Glomerular visceral epithelial cell (primary cell): ENCODE measurements around the gene UCK1.

Experiments used
- DNase-seq: peaks from one replicate; pipeline ENCODE4 v3.0.0-alpha.2; 2016; ENCODE audit errors: extremely low spot score

UCK1 gene

DNA sequence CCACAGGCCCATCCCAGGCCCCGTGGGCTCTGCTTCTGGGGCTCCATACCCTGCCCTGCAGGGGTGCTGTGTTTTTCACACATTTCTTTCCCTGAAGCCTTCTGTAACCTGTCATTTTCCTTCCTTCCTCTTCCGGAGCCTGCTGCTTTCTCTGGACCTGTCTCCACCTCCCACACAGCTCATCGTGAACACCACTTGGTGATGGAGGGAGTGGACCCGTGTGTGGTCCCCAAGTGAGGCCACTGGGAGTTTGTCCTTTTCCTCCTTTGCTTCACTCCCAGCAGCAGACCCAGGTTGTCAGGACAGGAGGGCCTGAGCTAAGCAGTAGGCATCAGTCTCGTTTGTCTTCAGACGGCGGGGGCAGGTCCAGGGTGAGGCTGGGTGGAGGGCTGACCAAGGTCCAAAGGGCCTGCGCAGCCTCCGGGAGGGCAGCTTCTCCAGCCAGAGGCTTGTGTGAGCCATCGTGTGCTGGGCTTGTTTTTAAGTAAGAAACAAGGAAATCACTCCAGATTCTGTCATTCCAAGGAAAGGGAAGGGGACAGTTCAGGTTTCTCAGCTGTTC, 34.1 kb downstream of the UCK1 start:
- DNase-seq: no peak

DNA sequence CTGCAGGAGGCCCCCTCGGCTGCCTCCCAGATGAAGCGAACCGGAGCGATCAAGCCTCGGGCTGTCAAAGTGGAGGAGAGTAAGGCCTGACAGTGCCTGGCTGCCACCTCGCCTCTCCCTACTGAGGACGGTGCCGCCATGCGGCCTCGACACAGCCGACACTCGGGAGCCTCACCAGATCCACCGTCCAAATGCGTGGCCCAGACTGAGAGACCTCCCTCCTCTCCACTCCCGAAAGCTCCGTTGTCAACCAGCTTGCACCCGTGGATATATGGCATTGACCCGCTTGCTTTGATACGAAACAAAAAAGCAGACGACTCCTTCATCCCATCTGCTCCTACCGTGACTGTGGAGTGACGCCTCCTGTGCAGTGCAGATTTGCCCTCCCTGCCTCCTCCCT, 35.3 kb downstream of the UCK1 start:
- DNase-seq: no peak

DNA sequence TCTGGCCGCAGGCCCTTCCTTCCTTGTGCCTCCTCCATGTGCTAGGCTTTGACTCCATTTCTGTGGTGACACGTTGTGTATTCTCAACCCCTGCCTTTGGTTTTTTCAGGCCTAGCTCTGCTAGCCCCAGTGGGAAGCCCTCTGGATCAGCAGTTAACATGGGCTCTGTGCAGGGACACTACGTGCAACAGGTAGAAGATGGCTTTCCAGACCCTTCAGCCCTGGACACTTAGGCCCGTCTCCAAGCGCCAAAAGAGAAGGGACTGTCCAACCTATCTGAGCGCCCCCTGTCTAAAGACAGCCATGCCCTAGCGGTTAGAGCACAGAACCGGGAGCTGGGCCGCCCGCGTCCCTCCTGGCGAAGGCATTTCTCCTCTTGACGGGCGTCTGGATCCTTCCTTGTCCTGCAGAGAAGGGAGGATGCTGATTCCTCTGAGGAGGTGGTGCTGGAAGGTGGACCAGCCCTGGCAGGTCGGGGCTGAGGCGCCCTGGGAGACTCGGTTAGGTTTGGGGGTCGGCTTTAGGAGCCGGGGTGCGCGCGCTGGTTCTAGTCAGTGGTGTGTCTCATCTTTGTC, 36.7 kb downstream of the UCK1 start:
- no peak for DNase-seq

DNA sequence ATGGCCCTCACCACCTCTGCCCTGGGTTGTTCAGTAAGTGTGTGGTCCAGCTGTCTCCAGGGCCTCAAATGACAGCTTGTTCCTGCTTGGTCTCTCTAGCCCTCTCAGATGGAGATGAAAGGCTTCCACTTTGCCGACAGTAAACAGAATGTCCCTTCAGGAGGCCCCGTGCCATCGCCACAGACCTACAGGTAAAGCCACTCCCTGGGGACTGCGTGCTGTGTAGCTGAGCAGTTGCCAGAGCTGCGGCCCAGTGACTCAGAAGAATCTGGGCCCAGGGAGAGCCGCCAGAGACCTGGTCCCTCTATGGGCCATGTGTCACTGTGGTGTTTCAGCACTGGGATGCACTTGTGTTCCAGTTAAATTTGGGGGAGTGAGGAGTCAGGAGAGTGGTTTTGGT, 39.0 kb downstream of the UCK1 start:
- no peak for DNase-seq

DNA sequence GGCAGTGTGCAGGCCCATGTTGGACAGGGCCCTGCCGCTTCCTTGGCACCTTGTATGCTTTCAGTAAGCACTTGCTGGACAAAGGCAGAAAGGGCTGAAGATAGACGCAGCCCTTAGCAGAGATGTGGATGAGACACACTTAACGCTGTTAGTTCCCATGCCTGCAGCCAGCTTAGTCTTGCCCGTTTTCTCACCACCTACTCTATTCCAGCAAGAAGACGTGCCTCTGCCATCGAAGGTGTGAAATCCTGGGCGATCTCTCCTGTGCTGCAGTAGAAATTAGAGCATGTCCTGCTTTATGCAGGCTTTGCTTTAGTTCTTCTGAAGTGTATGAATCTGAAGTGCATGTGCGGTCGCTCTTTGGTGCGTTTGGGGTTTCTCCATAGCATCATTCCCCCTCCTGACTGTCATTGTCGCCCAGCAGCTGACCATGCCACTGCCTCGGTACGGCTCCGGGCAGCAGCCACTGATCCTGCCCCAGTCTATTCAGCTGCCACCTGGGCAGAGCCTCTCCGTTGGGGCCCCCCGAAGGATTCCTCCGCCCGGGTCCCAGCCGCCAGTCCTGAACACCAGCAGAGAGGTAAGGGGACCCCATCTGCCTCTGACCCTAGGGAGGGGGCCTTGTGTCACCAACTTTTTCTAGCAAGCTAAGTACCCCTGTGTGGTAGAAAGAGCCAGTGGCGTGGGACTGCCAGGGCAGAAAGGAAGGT, 39.9 kb downstream of the UCK1 start:
- no peak for DNase-seq

DNA sequence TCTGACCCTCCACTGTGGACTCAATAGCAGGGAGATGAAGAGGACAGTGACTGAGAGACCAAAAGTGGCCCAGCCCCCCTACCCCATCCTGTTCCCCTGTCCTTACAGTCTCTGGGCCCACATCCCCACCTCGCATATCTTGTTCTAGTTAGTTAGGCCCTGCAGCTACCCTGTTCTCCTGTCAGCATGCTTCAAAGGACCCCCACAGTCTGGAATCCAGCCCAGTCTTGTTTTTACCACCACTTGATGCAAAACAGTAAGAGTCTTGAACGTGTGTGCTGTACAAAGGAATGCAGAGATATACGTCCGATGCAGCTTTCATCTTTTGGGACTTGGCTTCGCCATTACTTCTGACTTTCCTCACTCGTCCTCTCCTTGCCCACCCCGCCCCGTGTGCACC, 40.5 kb downstream of the UCK1 start:
- no peak for DNase-seq

DNA sequence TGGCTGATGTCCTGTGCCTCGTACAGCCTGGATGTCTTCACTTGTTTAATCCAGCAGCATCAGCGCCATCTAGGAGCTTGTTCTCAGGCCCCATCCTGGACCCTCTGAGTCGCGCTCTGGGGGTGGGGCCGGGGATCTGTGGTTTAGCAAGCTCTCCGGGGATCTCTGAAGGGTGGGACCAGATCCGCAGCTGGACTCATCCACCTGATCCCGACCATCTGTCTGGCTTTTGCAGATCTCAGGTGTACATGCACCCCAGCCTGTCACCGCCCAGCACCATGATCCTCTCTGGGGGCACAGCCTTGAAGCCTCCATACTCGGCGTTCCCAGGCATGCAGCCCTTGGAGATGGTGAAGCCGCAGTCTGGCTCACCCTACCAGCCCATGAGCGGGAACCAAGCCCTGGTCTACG, 43.4 kb downstream of the UCK1 start:
- no peak for DNase-seq

DNA sequence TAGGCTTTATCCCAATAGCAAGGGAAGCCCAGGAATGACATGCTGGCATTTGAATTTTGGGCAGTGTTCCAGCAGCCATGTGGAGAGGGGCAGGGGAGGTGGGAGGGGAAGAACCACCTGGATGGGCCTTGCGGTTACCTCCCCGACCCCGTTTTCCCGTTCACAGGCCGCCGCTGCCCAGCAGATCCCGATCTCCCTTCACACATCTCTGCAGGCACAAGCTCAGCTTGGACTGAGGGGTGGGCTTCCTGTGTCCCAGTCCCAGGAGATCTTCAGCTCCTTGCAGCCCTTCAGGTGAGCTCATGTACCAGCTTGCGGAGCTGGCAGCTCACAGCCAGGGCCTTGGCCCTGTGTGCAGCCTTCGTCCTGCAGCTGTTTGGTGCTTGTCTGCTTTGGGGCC, 44.1 kb downstream of the UCK1 start:
- DNase-seq: no peak

DNA sequence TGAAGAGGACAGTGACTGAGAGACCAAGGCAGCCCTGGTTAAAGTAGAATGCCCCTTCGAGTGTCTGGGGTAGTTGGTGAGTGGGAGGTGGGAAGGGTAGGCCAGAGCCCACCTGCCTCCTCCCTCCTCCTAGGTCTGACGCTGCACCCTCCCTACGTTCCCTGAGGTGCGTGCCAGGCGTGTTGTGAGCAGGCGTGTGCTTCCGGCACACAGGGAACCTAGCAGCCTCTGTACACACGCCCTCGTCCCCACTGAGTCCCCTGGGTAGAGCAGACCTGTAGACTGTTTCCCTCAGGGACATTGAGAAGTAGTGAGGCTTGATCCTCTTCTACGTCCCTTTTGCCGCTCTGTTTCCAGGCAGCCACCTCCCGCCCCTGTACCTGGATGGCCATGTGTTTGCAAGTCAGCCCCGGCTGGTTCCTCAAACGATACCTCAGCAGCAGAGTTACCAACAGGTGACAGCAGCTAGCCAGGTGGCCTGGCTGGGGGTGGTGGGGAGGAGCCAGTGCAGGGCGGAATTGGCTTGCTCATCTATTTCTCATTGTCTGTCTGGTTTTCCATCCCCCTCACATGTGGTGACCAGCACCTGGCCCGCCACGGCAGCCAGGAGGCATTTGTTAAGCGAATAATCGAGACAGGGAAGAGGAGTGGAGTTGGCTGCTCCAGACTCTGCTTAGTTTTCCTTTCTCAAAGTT, 45.2 kb downstream of the UCK1 start:
- DNase-seq: no peak

DNA sequence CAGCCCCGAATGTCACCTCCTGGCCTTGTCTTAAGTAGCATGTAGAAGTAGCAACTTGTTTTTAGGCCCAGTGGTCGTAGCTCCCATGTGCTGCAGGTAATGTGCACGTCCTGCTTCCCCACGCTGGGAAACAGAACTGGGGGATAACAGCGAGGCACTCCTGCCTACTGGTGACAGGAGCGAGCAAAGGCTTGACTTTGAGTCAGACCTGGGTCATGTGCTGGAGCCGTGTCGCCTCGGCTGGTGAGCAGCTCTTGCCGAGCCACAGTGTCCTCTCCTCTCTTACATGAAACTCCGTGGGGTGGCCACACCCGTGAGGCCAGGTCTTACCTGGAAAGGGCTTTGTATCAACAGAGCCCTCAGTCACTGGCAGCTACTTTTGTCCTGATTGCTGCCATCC, 45.9 kb downstream of the UCK1 start:
- DNase-seq: no peak

DNA sequence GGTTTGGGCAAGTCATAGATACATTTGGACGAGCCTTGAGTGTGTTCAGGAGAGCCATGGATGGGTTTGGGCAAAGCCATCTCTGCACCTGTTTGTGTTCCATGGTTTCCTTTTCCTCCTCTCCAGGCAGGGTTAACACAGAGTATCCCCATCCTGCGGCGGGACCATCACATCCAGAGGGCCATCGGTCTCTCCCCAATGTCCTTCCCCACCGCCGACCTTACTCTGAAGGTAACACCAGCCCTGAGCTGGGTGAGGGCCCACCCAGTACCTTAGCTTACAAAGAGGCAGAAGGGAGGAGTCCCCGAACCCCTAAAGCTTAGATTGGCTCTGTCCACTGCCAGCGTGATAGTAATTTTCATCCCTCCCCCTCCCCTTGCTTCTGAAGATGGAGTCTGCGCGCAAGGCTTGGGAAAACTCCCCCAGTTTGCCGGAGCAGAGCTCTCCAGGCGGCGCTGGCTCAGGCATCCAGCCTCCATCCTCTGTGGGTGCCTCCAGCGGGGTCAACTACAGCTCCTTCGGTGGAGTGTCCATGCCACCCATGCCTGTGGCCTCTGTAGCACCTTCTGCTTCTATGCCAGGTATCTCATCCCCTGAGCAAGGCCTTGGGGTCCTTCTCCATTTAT, 46.4 kb downstream of the UCK1 start:
- no peak for DNase-seq

DNA sequence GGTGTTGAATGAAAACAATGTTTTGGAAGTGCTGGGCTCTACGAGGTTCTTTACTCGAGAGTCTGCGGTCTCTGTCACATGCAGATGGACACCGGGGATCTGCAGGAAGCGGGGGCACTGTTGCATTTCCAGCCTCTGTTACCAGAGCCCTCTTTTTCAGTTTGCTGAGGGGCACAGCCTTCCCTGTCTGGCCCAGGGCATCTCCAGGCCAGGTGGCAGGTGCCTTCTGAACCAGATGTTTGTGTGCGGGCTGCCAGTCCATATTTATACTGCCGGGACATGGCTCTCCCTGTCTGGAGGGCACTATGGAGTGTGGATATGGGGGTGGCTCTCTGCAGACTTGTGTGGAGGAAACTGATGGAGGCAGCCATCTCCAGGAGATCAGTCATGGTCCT, 47.0 kb downstream of the UCK1 start:
- no peak for DNase-seq

DNA sequence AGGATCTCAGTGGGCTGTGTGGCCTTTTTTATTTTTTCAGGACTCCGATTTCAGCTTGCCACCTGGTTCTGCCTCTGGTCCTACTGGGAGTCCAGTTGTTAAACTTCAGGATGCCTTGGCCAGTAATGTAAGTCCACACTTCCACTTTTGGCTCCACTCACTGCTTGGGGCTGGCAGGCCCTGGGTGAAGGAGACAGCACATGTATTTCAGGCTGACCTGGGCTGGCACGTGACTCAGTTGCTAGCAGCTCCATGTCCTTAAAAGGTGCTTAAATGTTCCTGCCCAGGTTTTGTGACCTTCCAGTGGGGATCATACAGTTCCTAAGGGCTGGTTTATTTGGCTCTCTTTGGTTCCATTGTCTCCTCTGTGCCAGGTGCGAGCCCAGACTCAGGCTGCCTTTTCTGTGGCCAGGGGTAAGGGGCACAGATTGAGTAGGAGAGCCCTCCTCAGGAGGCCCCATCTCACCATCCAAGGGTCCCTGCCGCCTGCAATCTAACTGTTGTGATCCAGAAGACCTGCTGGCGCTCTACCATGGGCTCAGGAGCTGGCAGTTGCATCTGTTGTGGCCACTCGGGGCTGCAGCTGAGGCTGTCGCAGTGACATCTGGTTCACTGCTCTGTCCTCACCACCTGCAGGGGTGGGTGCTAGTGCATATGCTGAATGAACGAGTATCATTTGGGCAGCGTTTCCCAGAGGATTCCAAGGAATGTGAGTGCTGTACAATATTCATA, 47.6 kb downstream of the UCK1 start:
- no peak for DNase-seq

DNA sequence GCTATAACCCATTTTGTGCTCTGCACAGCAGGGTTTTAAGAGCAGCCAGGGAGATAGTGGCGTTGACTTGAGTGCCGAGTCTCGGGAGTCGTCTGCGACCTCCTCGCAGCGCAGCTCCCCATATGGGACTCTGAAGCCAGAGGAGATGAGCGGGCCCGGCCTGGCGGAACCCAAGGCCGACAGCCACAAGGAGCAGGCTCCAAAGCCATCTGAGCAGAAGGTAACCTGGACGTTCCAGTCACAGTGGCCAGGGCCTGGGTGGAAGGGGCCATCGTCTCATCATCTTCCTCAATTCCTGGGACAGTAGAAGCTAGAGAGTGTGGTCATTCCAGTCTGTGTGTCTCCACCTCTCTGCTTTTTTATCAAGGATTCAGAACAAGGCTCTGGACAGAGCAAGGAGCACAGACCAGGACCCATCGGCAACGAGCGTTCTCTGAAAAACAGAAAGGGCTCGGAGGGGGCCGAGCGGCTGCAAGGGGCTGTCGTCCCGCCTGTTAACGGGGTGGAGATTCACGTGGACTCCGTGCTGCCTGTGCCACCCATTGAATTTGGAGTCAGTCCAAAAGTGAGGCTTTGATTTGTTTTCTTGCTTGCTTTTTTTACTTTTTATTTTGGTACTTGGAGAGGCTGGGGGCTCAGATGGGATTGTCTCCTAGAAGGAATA, 48.6 kb downstream of the UCK1 start:
- DNase-seq: no peak

DNA sequence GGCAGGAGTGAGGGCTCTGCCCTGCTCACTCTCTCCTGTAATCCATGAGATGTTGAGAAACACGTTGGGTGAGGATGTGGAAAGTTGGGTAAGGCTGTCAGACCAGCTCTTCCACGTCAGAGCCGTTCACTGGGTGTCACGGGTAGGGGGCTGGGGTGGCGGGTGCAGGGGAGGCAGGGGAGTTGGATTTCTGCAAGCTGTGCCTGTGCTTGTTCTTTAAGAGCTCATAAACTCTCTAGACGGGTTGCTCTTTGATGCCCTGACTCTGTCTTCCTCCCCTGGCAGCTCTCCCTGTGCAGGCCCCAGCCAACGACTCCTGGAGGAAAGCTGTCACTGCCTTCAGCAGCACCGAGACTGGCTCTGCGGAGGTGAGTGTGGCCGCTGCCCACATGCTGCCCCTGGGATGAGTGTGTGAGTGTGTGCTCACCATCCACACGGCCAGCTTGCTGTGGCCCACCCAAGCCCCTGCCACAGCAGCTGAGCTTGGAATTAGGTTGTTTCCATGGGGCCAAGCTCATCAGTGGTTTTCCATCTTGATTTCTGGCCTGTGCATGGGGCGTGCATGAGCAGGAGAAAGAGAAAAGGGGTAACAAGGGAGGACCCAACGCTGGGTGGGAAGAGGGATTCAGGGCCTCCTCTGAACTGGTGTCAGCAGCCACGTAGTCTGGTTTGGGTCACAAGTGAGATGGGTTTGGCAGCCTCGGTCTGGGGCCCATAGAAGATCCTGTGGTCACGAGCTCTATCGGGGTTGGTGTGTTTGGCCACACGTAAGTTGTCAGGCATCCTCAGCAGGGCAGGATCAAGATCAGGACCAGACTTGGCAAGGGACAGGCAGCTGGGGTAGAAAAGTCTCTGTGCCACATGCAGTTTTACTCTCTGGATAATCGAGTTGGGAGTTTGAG, 49.4 kb downstream of the UCK1 start:
- DNase-seq: no peak

DNA sequence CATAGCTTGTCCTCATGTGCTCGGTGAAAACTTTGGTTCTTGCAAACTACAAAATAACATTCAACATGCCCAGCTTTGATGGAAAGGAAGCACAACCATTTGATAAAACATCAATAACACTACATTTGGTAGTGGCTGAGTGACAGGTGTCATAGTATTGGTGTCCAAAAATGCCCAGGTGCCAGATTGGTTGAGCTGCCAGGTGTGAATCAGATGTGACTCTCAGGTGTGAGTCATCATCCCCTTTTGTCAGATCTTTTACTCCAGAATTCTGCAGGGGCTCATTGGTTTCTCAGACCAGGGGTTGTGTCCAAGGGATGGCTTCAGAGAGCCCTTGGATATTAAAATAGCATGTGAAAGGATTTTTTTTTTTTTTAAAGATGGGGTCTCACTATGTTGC, 50.8 kb downstream of the UCK1 start:
- no peak for DNase-seq

DNA sequence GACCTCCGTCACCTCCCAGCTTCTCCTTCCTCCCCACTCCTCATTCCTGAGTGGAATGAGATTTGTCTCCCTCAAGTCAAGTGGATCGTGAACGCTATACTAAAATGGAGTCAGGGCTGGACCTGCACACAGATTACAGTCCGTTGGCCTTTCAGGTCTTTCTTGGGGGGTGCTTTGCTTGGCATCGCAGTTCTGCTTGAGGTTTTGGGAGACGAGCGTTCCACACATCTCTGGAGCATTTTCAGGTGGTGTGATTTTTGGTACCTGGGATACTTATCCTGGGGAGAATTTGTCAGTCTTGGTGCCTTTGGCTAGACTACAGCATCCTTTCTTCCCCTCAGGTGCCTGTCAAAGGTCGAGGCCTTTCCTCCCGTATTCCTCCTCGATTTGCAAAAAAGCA, 52.2 kb downstream of the UCK1 start:
- DNase-seq: no peak

DNA sequence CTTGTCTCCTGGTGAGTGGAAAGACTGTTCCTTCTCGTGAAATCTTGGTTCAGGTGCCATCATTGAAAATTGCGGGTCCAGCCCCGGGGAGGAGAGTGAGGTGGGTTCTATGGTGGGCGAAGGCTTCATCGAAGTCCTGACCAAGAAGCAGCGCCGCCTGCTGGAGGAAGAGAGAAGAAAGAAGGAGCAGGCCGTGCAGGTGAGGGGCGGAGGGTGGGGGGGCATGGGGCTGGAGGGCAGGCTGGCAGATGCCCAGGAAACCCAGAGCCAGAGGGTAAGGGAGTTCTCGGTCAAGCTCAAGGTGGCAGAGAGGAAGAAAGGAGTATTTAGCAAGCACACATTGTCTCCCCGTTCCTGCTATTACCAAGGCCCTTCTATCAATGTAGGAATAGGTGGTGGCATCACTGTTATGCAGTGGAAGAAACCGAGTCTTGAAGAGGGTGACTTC, 52.6 kb downstream of the UCK1 start:
- peak; percentile 39 for DNase-seq

DNA sequence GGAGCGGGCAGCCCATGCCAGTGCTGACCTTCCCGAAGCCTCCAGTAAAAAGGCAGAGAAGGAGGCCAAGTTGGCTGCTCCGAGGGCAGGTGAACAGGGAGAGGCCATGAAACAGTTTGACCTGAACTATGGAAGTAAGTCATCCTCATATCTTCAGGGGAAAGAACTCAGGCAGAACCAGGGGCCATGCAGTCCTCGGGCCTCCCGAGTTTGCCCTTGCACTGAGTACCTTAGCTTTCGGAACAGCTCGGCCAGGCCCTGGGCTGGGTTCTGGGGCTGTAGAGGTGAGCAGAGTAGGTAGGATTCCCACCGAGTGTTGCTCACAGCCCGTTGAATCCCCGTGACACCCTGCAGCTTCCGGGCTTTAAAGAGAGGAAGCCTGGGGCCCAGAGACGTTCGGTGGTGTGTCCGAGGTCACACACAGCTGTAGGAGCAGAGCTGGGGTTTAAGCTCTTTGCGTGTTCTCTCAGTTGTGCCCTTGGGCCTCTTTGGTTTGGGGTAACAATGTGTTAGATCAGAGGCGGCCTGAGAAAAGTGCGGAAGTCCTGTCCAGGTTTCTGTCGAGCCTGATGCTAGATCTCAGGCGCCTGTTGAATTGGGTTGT, 53.1 kb downstream of the UCK1 start:
- DNase-seq: no peak

DNA sequence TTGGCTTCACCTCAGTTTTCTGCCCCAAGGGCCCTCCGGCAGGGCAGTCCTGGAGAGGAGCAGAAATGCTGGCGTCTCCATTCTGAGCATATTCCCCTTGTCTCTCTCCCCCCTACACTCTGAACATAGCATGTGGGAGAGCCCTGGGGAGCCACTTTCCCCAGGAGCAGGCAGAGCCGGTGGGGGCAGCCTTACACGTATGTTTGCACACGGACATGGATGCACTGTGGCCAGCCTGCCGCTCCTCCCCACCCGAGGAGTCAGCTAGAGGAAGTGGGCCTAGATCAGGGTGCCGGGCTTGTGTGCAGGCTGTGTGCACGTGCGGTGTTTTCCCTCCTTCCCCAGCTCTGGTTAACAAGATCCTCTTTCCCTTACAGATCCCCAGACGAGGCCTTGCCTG, 53.7 kb downstream of the UCK1 start:
- no peak for DNase-seq
